HG02588 (cell line): ENCODE results near the gene UIMC1.

Experiments
- ATAC-seq: cut with Tn5 transposase; IDR thresholded peaks from one replicate; pipeline ENCODE4 v1.9.1; 2021; ENCODE audit warnings: mild to moderate bottlenecking, moderate library complexity; ENCODE audit not compliant: unreplicated experiment

UIMC1 gene

DNA sequence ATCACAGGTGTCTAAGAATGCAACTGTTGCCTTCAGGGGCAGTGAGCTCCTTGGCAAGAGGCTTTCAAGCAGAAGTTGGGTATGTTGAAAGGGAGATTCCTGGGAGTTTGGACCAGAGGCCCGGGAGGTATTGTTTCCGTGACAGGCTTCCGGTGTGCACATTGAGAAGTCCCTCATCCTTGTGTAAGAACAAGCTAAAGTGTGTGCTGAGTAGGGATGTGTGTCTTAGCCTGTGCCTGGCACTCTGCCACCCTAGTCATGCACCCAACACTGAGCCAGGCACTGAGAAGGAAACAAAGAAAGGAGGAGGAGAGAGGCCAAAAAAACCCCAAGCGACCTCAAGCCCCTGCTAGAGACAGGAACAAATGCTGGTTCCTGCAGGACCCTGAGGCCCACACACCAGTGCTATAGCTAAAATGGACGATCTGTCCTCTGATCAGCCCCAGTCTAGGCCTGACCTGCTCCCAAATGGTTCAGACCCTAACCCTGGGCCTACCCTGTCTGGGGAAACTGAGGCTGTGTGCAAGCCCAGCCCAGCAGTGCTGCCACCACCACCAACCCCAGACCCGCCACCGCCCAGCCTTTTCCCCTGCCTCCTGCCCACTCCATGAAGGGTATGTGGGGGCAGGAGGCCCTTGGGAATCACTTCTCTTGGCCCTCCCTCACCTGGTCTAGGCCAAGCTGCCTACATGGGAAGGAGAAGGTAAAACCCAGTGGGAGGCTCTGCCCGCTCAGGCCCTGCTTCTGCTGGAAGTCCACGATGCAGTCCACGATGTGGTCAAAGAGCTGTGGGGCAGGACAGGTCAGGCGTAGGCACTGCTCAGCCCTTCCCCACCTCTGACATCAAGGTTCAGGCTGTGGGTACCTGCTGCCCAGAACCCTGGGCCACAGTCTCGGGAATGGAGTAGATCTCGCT lies 120.0 kb downstream of the UIMC1 start:
- ATAC-seq: no peak

DNA sequence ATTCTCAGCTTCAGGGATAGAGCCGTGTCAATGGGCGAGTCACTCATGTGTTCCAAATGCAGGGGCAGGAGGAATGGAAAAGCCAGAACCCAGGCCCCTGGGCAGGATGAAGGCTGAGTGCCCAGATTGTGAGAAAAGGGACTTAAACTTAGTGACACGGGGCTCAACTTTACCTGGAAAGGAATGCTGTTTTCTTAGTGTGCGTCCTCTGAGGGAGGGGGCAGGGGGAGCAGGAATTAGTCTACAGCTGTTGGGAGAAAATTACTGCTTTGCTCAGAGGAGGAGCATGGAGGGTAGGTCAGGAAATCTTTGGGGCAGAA lies 122.0 kb downstream of the UIMC1 start:
- ATAC-seq: no peak

DNA sequence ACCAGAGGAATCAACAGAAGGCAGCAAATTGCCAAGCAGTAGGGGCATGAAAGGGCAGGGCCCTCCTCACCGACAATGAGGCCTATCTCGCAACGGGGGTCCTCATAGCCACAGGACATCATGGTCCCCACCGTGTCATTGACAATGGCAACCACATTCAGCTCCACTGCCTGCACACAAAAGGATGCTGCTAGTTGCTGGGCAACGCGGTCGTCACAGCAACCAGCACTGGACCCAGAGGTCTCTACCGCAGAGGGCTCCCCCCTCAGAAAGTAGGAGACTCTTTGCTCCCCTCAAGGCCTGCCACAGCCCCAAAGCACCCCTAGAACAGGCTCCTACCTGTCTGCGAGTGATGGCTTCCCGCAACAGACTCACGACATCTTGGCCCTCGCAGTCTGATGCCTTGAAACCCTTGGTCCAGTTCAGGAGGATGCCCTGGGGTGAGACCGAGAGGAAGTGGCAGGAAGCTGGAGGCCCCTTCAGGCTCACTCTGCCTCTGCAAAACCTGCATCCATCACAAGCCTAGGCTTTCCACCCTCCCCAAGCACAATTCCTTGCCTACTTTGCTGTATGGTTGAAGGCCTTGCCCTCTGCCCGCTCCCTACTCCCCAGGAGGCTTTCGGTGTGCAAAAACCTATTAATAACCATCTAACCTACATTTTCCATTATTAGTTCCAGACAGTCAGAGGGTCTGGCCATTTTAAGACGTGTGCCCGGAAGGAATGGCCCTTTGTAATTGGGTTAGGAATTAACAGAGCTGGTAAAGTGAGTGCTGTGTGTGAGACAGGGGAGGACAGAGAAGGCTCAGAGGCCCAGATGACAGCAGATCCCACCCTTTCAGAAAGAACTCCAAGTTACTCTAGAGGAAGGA lies 122.6 kb downstream of the UIMC1 start:
- ATAC-seq: no peak

DNA sequence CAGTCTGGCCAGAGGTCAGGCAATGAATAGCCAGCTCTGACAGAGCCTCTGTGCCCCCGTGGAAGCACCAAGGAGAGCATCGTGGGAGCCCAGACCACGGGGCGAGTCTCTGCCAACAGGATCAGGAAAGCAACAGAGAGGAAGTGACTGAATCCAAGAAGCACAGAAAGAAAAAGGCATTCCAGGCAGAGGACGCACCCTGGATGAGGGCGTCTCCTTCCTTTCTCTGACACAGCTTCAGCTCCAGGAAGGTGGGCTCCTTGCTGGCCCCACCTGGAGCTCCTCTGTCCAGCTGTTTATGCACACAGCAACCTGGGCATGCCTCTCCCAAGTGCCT lies 124.0 kb downstream of the UIMC1 start:
- ATAC-seq: no peak

DNA sequence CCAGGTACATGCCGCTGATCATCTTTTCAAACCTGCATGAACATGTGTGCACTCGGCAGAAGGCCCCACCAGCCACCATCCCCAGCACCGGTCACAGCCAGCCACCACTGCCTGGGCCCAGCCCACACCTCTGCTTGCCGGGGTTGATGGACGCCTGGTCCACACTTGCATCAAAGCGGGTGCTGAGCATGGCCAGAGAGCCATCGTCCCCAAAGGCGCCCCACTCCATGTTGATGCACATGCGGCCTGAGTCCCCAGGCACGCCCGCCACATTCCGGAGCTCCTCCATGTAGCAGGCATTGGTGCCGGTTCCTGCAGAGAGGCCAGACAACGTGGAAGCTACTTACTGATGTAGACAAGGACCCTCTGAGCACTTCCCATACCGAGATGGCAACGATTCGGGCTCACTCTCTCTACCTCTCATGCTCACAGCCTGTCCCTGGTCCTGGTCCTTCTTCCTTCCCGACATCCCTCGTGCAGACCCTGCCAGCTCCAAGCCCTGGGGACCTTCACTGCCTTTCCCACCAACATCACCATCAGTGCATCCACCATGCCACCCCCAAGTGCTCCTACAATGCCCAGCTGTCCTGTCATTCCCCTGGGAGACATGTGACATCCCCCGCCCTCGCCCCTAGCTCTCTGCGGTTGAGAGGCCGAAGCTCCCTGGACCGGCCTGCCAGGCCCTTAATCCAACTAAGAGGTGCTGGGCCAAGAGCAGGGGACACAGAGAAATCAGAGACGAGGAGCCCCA lies 124.6 kb downstream of the UIMC1 start:
- ATAC-seq: no peak

DNA sequence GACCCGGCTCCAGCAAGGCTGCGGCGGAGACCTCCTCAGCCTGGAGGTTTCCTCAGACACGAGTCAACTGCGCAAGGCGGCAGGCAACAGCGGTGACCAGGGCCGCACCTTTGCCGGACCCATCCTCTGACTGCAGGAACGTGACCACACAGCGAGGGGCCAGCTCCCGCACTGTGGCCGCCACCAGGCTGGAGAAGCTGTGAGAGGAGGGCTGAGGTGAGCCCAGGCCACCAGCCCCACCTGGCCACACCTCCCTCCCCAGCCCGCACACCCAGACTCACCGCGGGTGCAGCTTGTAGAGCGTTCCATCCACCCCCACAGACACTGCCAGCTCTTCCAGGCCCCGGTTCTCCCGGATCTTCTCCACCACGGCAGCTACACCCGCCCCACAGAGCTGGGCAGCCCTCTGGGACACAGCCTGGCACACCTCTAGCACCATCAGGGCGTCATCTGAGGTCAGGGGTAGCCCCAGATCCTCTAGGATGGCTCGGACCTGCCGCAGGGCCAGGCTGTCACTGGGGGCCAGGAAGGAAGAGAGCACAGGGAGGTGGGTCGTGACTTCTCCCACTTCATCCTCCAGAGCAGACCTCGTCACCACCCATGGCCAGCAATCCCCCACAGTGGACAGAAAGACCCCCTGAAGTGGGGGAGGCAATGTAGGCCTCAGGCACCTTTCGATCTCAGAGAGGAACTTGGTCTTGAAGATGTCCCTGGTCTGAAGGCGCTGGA lies 125.4 kb downstream of the UIMC1 start:
- no peak for ATAC-seq

DNA sequence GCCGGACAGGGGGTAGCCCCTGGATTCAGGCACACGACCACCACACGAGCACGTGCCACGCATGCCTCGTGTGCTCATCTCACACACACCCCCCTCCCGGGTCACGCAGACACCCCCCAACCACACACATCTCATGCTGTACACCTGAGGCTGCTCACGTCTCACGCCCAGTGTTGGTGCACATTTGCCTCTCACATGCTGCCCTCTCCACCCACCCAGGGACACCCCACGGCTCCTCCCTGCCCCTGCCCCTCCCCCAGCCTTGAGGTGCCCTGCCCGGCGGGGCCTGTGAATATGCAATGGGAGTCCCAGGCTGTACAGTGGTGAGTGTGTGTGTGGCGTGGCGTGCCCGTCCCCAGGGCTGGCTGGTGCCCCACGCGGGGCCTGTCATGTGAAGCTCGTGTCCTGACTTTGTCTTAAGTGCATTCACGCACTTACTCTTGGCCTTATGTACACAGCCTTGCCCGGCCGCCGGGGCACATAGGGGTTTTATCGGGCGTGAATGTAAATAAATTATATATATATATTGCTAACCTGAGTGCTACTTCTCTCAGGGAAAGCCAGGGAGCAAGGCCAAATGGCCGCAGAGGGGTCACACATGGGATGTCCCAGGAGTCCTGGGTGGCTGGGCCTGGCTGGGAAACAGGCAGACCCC lies 126.1 kb downstream of the UIMC1 start:
- ATAC-seq: no peak

DNA sequence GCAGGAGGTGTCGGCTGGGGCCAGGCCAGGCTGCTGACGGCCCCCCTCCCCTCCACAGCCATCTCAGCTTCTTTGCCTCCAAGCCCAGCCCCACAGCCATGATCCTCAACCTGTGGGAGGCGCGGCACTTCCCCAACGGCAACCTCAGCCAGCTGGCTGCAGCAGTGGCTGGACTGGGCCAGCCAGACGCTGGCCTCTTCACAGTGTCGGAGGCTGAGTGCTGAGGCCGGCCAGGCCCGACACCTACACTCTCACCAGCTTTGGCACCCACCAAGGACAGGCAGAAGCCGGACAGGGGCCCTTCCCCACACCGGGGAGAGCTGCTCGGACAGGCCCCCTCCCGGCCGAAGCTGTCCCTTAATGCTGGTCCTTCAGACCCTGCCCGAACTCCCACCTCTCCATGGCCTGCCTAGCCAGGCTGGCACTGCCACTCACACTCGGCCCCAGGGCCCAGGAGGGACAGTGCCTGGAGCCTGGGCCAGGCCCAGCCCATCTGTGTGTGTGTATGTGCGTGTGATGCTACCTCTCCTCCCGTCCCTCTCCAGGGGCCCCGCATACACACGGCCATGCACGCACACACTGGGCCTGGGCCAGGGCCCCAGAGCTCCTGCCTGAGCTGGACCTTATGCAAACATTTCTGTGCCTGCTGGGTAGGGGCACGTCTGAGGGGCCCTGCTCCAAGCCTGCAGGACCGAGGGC lies 126.8 kb downstream of the UIMC1 start:
- ATAC-seq: no peak

DNA sequence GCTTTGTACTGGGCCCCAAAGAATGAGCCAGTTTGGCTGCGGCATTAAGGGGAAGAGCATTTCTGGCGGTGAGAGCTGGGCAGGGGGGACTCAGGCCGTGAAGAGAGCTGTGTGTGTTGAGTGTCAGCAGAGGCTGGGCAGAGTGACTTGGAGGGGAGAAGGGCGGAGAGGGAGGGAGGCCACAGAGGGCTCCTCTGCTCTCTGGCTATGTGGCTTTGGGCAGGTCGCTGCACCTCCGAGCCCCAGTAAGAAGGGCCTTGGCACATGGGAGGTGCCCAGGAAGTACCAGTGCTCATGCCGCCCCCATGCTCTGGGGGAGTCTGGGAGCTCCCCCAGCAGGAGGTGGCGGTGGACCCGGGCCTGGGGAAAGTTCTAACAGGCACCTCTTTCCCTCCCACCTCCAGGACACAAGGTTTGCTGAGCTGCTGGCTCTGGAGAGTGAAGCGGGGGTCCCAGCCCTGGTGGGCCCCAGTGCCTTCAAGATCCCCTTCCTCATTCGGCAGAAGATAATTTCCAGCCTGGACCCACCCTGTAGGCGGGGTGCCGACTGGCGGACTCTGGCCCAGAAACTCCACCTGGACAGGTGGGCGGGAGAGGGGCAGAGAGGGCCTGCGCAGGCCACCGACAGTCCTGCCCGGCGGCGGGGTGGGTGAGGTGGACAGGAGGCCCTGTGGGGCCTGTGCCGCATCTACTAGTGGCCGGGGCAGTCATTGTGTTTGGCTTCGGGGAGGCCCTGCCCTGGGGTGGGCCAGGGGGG lies 127.5 kb downstream of the UIMC1 start:
- no peak for ATAC-seq

DNA sequence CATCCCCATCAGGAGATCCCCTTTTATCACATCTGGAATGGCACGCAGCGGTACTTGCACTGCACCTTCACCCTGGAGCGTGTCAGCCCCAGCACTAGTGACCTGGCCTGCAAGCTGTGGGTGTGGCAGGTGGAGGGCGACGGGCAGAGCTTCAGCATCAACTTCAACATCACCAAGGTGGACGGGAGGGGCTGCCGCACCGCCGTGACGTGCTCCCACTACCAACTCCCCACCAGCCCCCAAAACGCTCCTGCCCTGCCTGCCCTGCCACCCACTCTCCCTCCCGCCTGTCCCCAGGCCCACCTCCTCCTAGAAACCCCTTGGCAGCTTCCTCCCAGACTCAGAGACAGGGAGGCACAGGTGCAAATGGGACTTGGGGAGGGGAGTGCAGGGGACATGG lies 128.1 kb downstream of the UIMC1 start:
- ATAC-seq: no peak

DNA sequence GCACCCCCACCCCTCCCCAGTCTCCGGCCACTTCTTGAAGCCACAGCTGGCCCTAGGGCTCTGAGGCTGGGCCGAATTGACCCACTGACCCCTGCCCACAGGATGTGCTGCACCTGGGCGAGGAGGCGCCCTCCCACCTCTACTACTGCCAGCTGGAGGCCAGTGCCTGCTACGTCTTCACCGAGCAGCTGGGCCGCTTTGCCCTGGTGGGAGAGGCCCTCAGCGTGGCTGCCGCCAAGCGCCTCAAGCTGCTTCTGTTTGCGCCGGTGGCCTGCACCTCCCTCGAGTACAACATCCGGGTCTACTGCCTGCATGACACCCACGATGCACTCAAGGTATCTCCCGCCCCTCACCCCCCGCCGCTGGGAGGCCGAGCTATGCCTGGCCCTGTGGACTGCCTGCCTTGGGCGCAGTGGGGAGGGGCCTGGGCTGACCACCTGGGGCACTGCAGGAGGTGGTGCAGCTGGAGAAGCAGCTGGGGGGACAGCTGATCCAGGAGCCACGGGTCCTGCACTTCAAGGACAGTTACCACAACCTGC lies 128.7 kb downstream of the UIMC1 start:
- ATAC-seq: no peak

DNA sequence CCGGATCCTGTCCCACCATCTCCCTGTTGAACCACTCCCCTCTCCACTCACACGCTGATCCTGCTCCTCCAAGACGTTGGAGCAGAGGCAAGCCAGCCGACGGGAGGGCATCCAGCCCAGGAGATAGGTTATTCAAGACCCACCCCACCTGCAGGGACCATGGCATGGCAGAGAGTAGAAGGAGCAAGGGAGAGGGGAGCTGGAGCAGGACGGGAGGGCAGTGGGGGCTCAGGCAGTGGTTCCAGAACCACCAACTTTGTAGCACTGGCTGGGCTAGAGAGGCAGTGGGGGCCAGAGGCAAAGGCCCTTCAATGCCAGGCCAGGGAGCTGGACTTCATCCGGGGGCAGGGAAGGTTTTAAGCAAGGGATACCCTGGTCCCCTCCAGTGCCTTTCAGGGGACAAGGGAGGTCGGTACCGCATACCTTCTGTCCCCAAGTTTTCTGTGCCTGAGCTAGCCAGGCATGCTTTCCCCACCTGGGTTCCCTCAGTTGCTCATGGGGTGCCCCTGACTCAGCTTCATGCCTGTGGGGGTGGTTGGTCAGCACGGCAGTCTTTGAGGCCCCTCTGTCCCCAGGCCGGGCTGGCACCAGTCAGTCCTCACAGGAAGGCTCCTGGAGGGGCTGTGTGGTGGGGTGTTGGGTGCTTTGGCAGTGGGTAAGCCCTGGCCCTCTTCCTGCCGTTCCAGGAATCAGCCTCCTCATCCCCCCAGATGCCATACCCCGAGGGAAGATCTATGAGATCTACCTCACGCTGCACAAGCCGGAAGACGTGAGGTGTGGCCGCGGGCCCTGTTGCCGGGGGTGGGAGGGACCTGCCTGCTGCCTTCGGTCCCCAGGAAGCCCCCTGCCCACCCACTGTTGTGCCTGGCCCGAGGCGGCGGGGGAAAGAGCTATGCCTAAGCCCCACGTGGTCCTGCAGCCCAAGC lies 129.8 kb downstream of the UIMC1 start:
- ATAC-seq: no peak

DNA sequence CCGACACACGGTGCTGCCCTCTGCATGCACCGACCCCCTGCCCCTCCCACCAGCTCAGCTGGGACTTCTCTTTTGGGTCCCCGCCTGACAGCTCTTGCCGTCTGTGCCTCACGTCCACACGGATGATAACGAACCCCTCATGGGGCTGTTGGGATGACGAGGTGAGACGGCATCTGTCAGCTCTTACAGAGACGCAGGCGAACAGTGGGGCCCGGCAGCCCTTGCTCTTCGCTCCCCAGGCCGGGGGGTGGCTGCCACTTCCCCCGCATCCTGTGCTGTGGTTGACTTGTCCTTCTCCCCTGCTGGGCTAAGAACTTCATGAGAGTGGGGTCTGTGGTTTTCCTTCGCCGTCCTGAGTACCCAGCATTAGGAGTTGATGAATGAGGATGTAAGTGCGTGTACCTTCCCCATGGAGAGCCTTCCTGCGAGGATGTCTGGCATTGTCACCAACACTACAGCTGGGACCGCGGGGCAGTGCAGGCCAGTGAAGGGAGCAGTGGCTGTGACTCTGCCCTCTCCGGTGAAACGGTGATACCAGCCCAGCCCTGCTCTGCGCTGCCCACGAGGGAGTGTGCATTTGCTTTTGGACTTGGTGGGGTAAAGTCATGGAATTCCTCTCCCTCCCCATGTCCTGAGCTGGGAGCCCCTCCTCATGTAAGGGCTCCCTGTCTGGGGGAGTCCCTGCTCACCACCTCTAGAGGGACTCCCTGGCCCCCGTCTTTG lies 130.6 kb downstream of the UIMC1 start:
- ATAC-seq: no peak

DNA sequence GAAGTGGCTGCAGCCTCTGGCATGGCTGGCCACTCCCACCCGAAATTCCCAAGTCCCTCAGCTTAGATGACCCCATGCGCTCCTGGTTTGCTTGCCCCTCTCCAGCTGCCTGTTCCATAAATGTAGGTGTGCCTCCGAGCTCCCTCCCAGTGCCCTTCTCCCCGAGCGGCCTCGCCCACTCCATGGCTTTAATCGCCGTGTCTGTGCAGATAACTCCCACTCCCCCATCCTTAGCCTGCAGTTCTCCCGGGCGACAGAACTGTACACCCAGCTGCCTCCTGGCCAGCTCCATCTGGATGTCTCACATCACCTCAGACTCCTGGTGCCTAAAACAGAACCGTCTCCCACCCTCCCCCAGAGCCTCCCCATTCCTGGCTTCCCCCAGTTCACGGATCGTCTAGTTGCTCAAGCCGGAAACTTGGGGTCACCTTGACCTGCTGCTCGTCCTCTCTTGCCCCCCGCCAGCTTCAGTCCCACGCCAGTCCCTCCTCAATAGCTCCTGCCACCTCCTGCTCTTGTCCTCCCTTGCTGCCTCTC lies 131.5 kb downstream of the UIMC1 start:
- no peak for ATAC-seq

DNA sequence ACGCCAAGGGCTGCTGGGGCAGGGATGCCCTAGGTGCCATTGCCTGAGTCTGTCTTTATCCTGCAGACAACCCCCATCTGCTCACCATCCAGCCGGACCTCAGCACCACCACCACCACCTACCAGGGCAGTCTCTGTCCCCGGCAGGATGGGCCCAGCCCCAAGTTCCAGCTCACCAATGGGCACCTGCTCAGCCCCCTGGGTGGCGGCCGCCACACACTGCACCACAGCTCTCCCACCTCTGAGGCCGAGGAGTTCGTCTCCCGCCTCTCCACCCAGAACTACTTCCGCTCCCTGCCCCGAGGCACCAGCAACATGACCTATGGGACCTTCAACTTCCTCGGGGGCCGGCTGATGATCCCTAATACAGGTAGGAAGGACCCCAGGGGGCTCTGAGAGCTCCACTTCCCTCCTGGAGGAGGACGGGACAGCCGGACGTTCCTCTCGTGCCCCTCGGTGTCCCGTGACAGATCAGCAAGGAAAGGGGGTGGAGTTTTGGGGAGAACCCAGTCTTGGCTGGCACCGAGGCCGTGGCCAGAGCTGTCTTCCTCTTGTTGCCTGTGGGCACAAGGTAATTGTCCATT lies 132.3 kb downstream of the UIMC1 start:
- ATAC-seq: no peak

DNA sequence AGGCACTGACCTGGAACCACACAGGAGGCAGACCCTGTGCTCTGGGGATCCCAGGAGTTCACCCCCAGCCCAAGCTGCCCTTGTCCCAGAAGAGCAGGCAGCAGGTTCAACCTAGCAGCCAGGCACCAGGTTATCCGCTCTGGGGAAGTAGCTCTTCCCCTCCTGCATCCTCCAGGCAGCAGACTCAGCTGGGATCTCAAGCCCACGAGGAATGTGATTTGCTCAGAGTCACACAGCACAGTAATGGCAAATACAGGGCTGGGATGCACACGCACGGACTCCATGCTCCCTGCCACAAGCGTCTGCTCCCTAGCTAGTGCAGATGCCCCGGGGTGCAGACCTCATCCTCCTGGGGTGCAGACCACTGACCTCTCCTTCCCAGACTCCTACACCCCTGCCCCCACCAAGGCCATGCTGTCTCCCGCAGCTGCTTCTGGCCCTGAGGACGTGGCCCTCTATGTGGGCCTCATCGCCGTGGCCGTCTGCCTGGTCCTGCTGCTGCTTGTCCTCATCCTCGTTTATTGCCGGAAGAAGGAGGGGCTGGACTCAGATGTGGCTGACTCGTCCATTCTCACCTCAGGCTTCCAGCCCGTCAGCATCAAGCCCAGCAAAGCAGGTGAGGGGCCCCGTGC lies 132.9 kb downstream of the UIMC1 start:
- no peak for ATAC-seq
